H1 (cell line): Measurements from ENCODE around the gene CCDC157. TPM values are rescaled to one million over a fixed set of nuclear protein-coding genes. Genes with fewer than 3 reads are reported as not detected.

ENCODE experiments used
- CTCF ChIA-PET: fragments of 300-600 bp; sonication (Branson Sonifier 250); formaldehyde crosslinking; loops from one replicate; lab custom pipeline; 2021; ENCODE audit not compliant: partially characterized antibody; lab: Charles Lee
- POLR2A ChIA-PET: fragments of 300-600 bp; sonication (Branson Sonifier 250); formaldehyde crosslinking; loops from one replicate; lab custom pipeline; 2021; ENCODE audit warnings: inconsistent platforms; ENCODE audit not compliant: partially characterized antibody; lab: Charles Lee
- DNase-seq, 2 experiments: peaks; one replicate each; pipeline versions ENCODE4 v3.0.0 to v3.0.0-alpha.2; 2010 to 2022; ENCODE audit warnings: low spot score in 2 of 2, low read depth in 1 of 2, mixed read lengths in 1 of 2
- FAIRE-seq: peaks from 2 replicates; lab custom pipeline; 2011; peaks lifted over from hg19 to GRCh38; lab: Jason Lieb, UNC
- H2AFZ ChIP-seq: 2 replicates; pipeline ENCODE4 v1.8.1; 2012; ENCODE audit warnings: low read length, inconsistent platforms
- H2AK5ac ChIP-seq: 2 replicates; pipeline ENCODE4 v1.6.1; 2013; ENCODE audit warnings: low read depth, low read length
- H2BK120ac ChIP-seq: replicated peaks from 2 replicates; pipeline ENCODE3; 2013; ENCODE audit warnings: low read depth, low read length, inconsistent platforms
- H2BK12ac ChIP-seq: 2 replicates; pipeline ENCODE4 v1.6.1; 2013; ENCODE audit warnings: low read depth, low read length
- H2BK15ac ChIP-seq: 2 replicates; pipeline ENCODE4 v1.6.1; 2013; ENCODE audit warnings: low read length
- H2BK20ac ChIP-seq: 2 replicates; pipeline ENCODE4 v1.6.1; 2013; ENCODE audit warnings: low read length
- H2BK5ac ChIP-seq: 2 replicates; pipeline ENCODE4 v1.6.1; 2013; ENCODE audit warnings: low read depth, low read length
- H3K14ac ChIP-seq: 2 replicates; pipeline ENCODE4 v1.6.1; 2013; ENCODE audit warnings: inconsistent platforms; ENCODE audit not compliant: insufficient read length
- H3K18ac ChIP-seq: 2 replicates; pipeline ENCODE4 v1.6.1; 2013; ENCODE audit warnings: low read length; ENCODE audit errors: extremely low read depth
- H3K23ac ChIP-seq: 2 replicates; pipeline ENCODE4 v1.6.1; 2013; ENCODE audit warnings: inconsistent platforms; ENCODE audit not compliant: insufficient read length
- H3K23me2 ChIP-seq: 2 replicates; pipeline ENCODE4 v1.6.1; 2013; ENCODE audit warnings: low read depth, low read length
- H3K27ac ChIP-seq: 2 replicates; pipeline ENCODE4 v1.6.1; 2011; ENCODE audit warnings: low read depth, low read length, inconsistent platforms
- H3K27me3 ChIP-seq, 4 experiments: replicated peaks in 1 of 4; 1 replicate in 1 of 4; 2 replicates in 3 of 4; pipeline versions ENCODE4 v1.6.1 to v1.8.1; 2011 to 2013; ENCODE audit warnings: low read length in 3 of 4, mild to moderate bottlenecking in 3 of 4, inconsistent platforms in 2 of 4, mixed read lengths in 2 of 4, moderate library complexity in 1 of 4; ENCODE audit not compliant: control insufficient read depth in 3 of 4, insufficient read depth in 3 of 4; ENCODE audit errors: extremely low read depth in 1 of 4
- H3K36me3 ChIP-seq, 4 experiments: 2 replicates each; pipeline versions ENCODE4 v1.6.1 to v1.8.1; 2011 to 2013; ENCODE audit warnings: mild to moderate bottlenecking in 4 of 4, low read length in 3 of 4, moderate library complexity in 2 of 4, control low read depth in 1 of 4, inconsistent platforms in 1 of 4; ENCODE audit not compliant: insufficient read depth in 4 of 4, control insufficient read depth in 2 of 4
- H3K4ac ChIP-seq: replicated peaks from 2 replicates; pipeline ENCODE3; 2013; ENCODE audit warnings: low read length, low read depth, mixed read lengths, inconsistent platforms; ENCODE audit not compliant: insufficient read length
- H3K4me1 ChIP-seq, 4 experiments: replicated peaks in 1 of 4; 1 replicate in 1 of 4; 2 replicates in 3 of 4; pipeline versions ENCODE4 v1.6.1 to v1.8.1; 2011 to 2013; ENCODE audit warnings: low read length in 3 of 4, inconsistent platforms in 2 of 4, mixed read lengths in 1 of 4; ENCODE audit not compliant: insufficient read depth in 4 of 4, control insufficient read depth in 3 of 4
- H3K4me2 ChIP-seq, 2 experiments: 2 replicates each; pipeline versions ENCODE4 v1.6.1 to v1.8.1; 2011 to 2013; ENCODE audit warnings: low read depth in 2 of 2, low read length in 2 of 2, control low read depth in 1 of 2, inconsistent platforms in 1 of 2, mild to moderate bottlenecking in 1 of 2; ENCODE audit not compliant: insufficient read depth in 1 of 2
- H3K4me3 ChIP-seq, 4 experiments: fragments of 200-600, 300-600 bp in 1 of 4; sonication (generic), shearing (Covaris generic), sonication (Bioruptor Twin) in 1 of 4; 2 replicates each; pipeline versions ENCODE4 v1.5.1 to v1.8.1; 2011 to 2016; ENCODE audit warnings: low read length in 4 of 4, low read depth in 3 of 4, control low read depth in 2 of 4, inconsistent platforms in 2 of 4, mild to moderate bottlenecking in 2 of 4, mixed read lengths in 1 of 4, moderate library complexity in 1 of 4; ENCODE audit not compliant: insufficient read depth in 2 of 4; ENCODE audit errors: extremely low read depth in 1 of 4
- H3K56ac ChIP-seq: replicated peaks from 2 replicates; pipeline ENCODE3; 2013; ENCODE audit warnings: low read depth, mild to moderate bottlenecking, mixed read lengths, low read length, inconsistent platforms; ENCODE audit not compliant: insufficient read length
- H3K79me1 ChIP-seq: 2 replicates; pipeline ENCODE4 v1.6.1; 2013; ENCODE audit warnings: low read depth, low read length, control low read depth
- H3K79me2 ChIP-seq, 2 experiments: 2 replicates each; pipeline versions ENCODE4 v1.6.1 to v1.8.1; 2012 to 2013; ENCODE audit warnings: low read length in 2 of 2, mild to moderate bottlenecking in 2 of 2, inconsistent platforms in 1 of 2; ENCODE audit not compliant: insufficient read depth in 2 of 2, control insufficient read depth in 1 of 2
- H3K9ac ChIP-seq, 4 experiments: replicated peaks in 1 of 4; 1 replicate in 1 of 4; 2 replicates in 3 of 4; pipeline versions ENCODE4 v1.6.1 to v1.8.1; 2011 to 2013; ENCODE audit warnings: low read depth in 3 of 4, low read length in 3 of 4, control low read depth in 2 of 4, mild to moderate bottlenecking in 2 of 4, moderate library complexity in 2 of 4, inconsistent platforms in 1 of 4; ENCODE audit errors: extremely low read depth in 1 of 4
- H3K9me3 ChIP-seq, 2 experiments: 2 replicates each; pipeline versions ENCODE4 v1.6.1 to v1.8.1; 2012 to 2013; ENCODE audit warnings: mild to moderate bottlenecking in 2 of 2, moderate library complexity in 2 of 2, control low read depth in 1 of 2, inconsistent platforms in 1 of 2, low read depth in 1 of 2, low read length in 1 of 2, mixed read lengths in 1 of 2; ENCODE audit not compliant: insufficient read depth in 2 of 2
- H4K20me1 ChIP-seq, 2 experiments: replicated peaks in 1 of 2; 2 replicates each; pipeline versions ENCODE3 to v1.8.1; 2011 to 2013; ENCODE audit warnings: inconsistent platforms in 2 of 2, low read length in 2 of 2, mild to moderate bottlenecking in 1 of 2; ENCODE audit not compliant: insufficient read depth in 2 of 2, control insufficient read depth in 1 of 2
- H4K5ac ChIP-seq: 2 replicates; pipeline ENCODE4 v1.6.1; 2013; ENCODE audit warnings: low read length, low read depth, mixed read lengths, inconsistent platforms; ENCODE audit not compliant: insufficient read length
- H4K8ac ChIP-seq: 2 replicates; pipeline ENCODE4 v1.8.0; 2013; ENCODE audit warnings: mild to moderate bottlenecking, moderate library complexity, low read length, inconsistent platforms; ENCODE audit not compliant: insufficient read depth; ENCODE audit errors: extremely low read depth
- H4K91ac ChIP-seq: replicated peaks from 2 replicates; pipeline ENCODE3; 2013; ENCODE audit warnings: low read length, mixed read lengths, inconsistent platforms; ENCODE audit not compliant: insufficient read length
- ASH2L ChIP-seq: fragments of 200-600, 300-600 bp; sonication (generic); IDR thresholded peaks from one replicate; pipeline ENCODE4 v1.7.1; 2017; ENCODE audit warnings: low read length
- ATF3 ChIP-seq: IDR thresholded peaks from 2 replicates; pipeline ENCODE4 v1.6.1; 2011; ENCODE audit warnings: low read depth, mild to moderate bottlenecking, low read length; ENCODE audit not compliant: insufficient read depth
- BACH1 ChIP-seq: IDR thresholded peaks from 2 replicates; pipeline ENCODE4 v1.6.1; 2012; ENCODE audit warnings: low read length, improper control_type of control experiment
- EP300 ChIP-seq, 2 experiments: IDR thresholded peaks; 1 replicate in 1 of 2; 2 replicates in 1 of 2; pipeline ENCODE4 v1.6.1; 2011 to 2012; ENCODE audit warnings: low read depth in 2 of 2, low read length in 2 of 2, mild to moderate bottlenecking in 2 of 2, borderline replicate concordance in 1 of 2, inconsistent platforms in 1 of 2, moderate library complexity in 1 of 2
- PHF8 ChIP-seq: fragments of 200-600 bp; sonication (generic); conservative IDR thresholded peaks from 2 replicates; pipeline ENCODE4 v1.7.1; 2012; ENCODE audit warnings: low read depth, mild to moderate bottlenecking, inconsistent platforms, low read length, moderate library complexity
- RAD21 ChIP-seq, 2 experiments: IDR thresholded peaks in 1 of 2; conservative IDR thresholded peaks in 1 of 2; 2 replicates each; pipeline ENCODE4 v1.6.1; 2011; ENCODE audit warnings: low read depth in 2 of 2, low read length in 2 of 2, improper control_type of control experiment in 1 of 2, inconsistent platforms in 1 of 2, mild to moderate bottlenecking in 1 of 2, moderate library complexity in 1 of 2
- RBBP5 ChIP-seq: IDR thresholded peaks from 2 replicates; pipeline ENCODE4 v1.7.1; 2012; ENCODE audit warnings: low read depth, mild to moderate bottlenecking, inconsistent platforms, low read length, moderate library complexity, borderline replicate concordance
- SP1 ChIP-seq: IDR thresholded peaks from 2 replicates; pipeline ENCODE4 v1.6.1; 2011; ENCODE audit warnings: low read depth, low read length
- TAF7 ChIP-seq: optimal IDR thresholded peaks from 2 replicates; pipeline ENCODE3; 2011; ENCODE audit warnings: low read depth, mild to moderate bottlenecking, inconsistent platforms, low read length, moderate library complexity, borderline replicate concordance
- TEAD4 ChIP-seq: IDR thresholded peaks from 2 replicates; pipeline ENCODE4 v1.6.1; 2012; ENCODE audit warnings: low read depth, low read length, inconsistent platforms, mixed read lengths
- USF2 ChIP-seq: IDR thresholded peaks from 2 replicates; pipeline ENCODE4 v1.6.1; 2011; ENCODE audit warnings: low read length, improper control_type of control experiment
- YY1 ChIP-seq: IDR thresholded peaks from 2 replicates; pipeline ENCODE4 v1.6.1; 2011; ENCODE audit warnings: low read depth, mild to moderate bottlenecking, low read length
- WGBS, 2 experiments: shearing (Covaris generic) in 1 of 2; methylation state at CpG; one replicate each; pipeline versions ENCODE4 v1.1.6 to v1.1.7; 2013 to 2015; ENCODE audit warnings: low lambda C conversion rate in 2 of 2, mixed read lengths in 2 of 2, inconsistent platforms in 1 of 2, low coverage in 1 of 2, missing lambda C conversion rate in 1 of 2; ENCODE audit not compliant: insufficient replicate concordance in 2 of 2, insufficient coverage in 1 of 2, insufficient read length in 1 of 2; ENCODE audit errors: extremely low coverage in 1 of 2, missing lambda C conversion rate in 1 of 2; 5-methylcytosine and 5-hydroxymethylcytosine counted together
- polyA plus RNA-seq, 7 experiments: library from polyadenylated mRNA; depleted of rRNA in 3 of 7; stranded (reverse) in 5 of 7; unstranded in 2 of 7; fragments of >200 nt in 5 of 7; fragments of 200-250 nt in 2 of 7; gene quantifications; 1 replicate in 5 of 7; 2 replicates in 1 of 7; 4 replicates in 1 of 7; pipeline versions ENCODE4 v1.2.1 to v1.2.3, GENCODE V29; 2011 to 2013; ENCODE audit warnings: missing spikeins in 2 of 7, mixed read lengths in 2 of 7
- total RNA-seq: library from RNA; stranded (reverse); fragmentation: NEBNext Ultra II Directional; extraction: Animal tissue kit (Norgen Biotek cat#: 25700); gene quantifications from 2 replicates; pipeline ENCODE4 v1.2.1, GENCODE V29; 2021

The CCDC157 gene
- total and polyA plus RNA-seq, 2 of the 8 experiments (the other 6 are each of a cell fraction or from before 2014, with no cell fraction given): 4.1 to 8.4 TPM

GRCh38 chr22:30338802-30339201 is 18.0 kb upstream of the CCDC157 start:
- Histone ChIP-seq H2BK5ac (no peak overlapping the region), H3K27ac (no peak overlapping the region), H2BK15ac (no peak overlapping the region), H3K36me3 (peaks cover 56 to 98% (median 95%) of the 10 kb centered on the region in 4 experiments), H3K14ac (no peak overlapping the region), H3K9me3 (no peaks in the 10 kb centered on the region), H2BK12ac (no peak overlapping the region), H3K4me2 (no peak overlapping the region), H3K4ac (no peak overlapping the region), H2AFZ (no peak overlapping the region), H2BK120ac (no peak overlapping the region), H3K4me1 (no peaks in the 10 kb centered on the region), H3K27me3 (no peaks in the 10 kb centered on the region), H3K79me1 (no peaks in the 10 kb centered on the region; the same call in 1 of the 2 replicates), H3K18ac (no peak overlapping the region), H3K9ac (no peak overlapping the region), H3K79me2 (no peaks in the 10 kb centered on the region), H4K5ac (no peak overlapping the region), H4K8ac (no peak overlapping the region; the same call in 1 of the 2 replicates), H3K23me2 (no peaks in the 10 kb centered on the region), H4K20me1 (peaks cover 0 to 14% of the 10 kb centered on the region in 2 experiments), H2BK20ac (no peak overlapping the region), H3K23ac (no peak overlapping the region), H4K91ac (no peak overlapping the region), H2AK5ac (no peak overlapping the region), H3K4me3 (no peak overlapping the region), H3K56ac (no peak overlapping the region)
- FAIRE-seq (no peak), DNase-seq (no peak)
- ChIA-PET CTCF (interaction anchor here (2.1 to 5.4 kb wide), 2 partner anchors 11 to 50 kb away, joined by 11 to 27 read pairs; partner anchors contain the start of genes CASTOR1 and TBC1D10A), POLR2A (interaction anchor here (0.8 to 2.1 kb wide), 5 partner anchors 9 to 34 kb away, joined by 3 to 6 read pairs (median 3); partner anchors contain the start of genes CCDC157 and SF3A1)
- 98% methylated on average over 7 of the region's 7 CpGs; no CpG with 5 or more reads in 1 of the 2 experiments for WGBS, 2 experiments
- TF ChIP-seq YY1 (no peak), RAD21 (IDR thresholded peaks at IDR 0.05 in 1 of 2, conservative IDR thresholded peaks at IDR 0.05 in 1 of 2; ENCODE audit: low read depth in 2 of 2, low read length in 2 of 2) (no peak), PHF8 (no peak), BACH1 (no peak), ASH2L (no peak), EP300 (IDR thresholded peaks at IDR 0.05; ENCODE audit: borderline replicate concordance in 1 of 2, low read depth in 2 of 2, low read length in 2 of 2) (no peak), TEAD4 (no peak), SP1 (no peak), RBBP5 (no peak), TAF7 (no peak), ATF3 (no peak), USF2 (no peak)
